IMR-90 (cell line): ENCODE measurements around the gene RAD51B.

Experiments
- CEBPB ChIP-seq: IDR thresholded peaks from 2 replicates; pipeline ENCODE4 v1.6.1; 2012; ENCODE audit warnings: low read depth, low read length, improper control_type of control experiment
- CTCF ChIP-seq: conservative IDR thresholded peaks from 2 replicates; pipeline ENCODE4 v1.5.1; 2012; ENCODE audit warnings: mild to moderate bottlenecking, low read depth, low read length, improper control_type of control experiment
- ELK1 ChIP-seq: fragments of 150-350 bp; IDR thresholded peaks from 2 replicates; pipeline ENCODE4 v1.6.1; 2016; ENCODE audit warnings: low read depth, mild to moderate bottlenecking, low read length, moderate library complexity, borderline replicate concordance
- MAFK ChIP-seq: IDR thresholded peaks from 2 replicates; pipeline ENCODE4 v1.6.1; 2012; ENCODE audit warnings: low read depth, low read length, improper control_type of control experiment
- MAZ ChIP-seq: IDR thresholded peaks from 2 replicates; pipeline ENCODE4 v1.6.1; 2012; ENCODE audit warnings: low read depth, mild to moderate bottlenecking, low read length, improper control_type of control experiment, moderate library complexity, borderline replicate concordance
- MXI1 ChIP-seq: IDR thresholded peaks from 2 replicates; pipeline ENCODE4 v1.6.1; 2012; ENCODE audit warnings: low read depth, mild to moderate bottlenecking, low read length, moderate library complexity, borderline replicate concordance
- NFE2L2 ChIP-seq: fragments of 150-350 bp; IDR thresholded peaks from 2 replicates; pipeline ENCODE4 v1.6.1; 2016; ENCODE audit warnings: low read depth, mild to moderate bottlenecking, low read length
- POLR2A ChIP-seq: IDR thresholded peaks from 2 replicates; pipeline ENCODE4 v1.6.1; 2012; ENCODE audit warnings: mild to moderate bottlenecking, low read depth, low read length
- RAD21 ChIP-seq: IDR thresholded peaks from 2 replicates; pipeline ENCODE4 v1.6.1; 2012; ENCODE audit warnings: low read length, improper control_type of control experiment
- RCOR1 ChIP-seq: IDR thresholded peaks from 2 replicates; pipeline ENCODE4 v1.6.1; 2012; ENCODE audit warnings: mild to moderate bottlenecking, low read length, improper control_type of control experiment; ENCODE audit not compliant: insufficient replicate concordance
- RFX5 ChIP-seq: IDR thresholded peaks from 2 replicates; pipeline ENCODE4 v1.8.0; 2012; ENCODE audit warnings: low read depth, mild to moderate bottlenecking, low read length, moderate library complexity
- SMC3 ChIP-seq: fragments of 150-350 bp; IDR thresholded peaks from 2 replicates; pipeline ENCODE4 v1.6.1; 2016; ENCODE audit warnings: low read depth, mild to moderate bottlenecking, antibody characterized with exemption, low read length, moderate library complexity
- USF2 ChIP-seq: fragments of 150-350 bp; IDR thresholded peaks from 2 replicates; pipeline ENCODE4 v1.6.1; 2017; ENCODE audit warnings: mild to moderate bottlenecking, antibody characterized with exemption, low read length, low read depth

GRCh38 chr14:68191567-68192321 lies 372.2 kb downstream of the RAD51B start:
- TF ChIP-seq RCOR1 (no peak), USF2 (no peak), CTCF (no peak), CEBPB (no peak), POLR2A (no peak), RFX5 (no peak), MXI1 (no peak), ELK1 (no peak), RAD21 (no peak), MAFK (no peak), SMC3 (no peak), MAZ (no peak), NFE2L2 (no peak)
